ENCODE results near the gene GATA1.

GATA1 gene

GRCh38 chrX:48831136-48831908, 44.9 kb downstream of the GATA1 start:
- TF ChIP-seq CTCF (IDR thresholded peaks at IDR 0.05; ENCODE audit: low read length) (no peak), EZH2 (IDR thresholded peaks at IDR 0.05; ENCODE audit: borderline replicate concordance, low read length) (no peak)
- Histone ChIP-seq H3K4me3 (ENCODE audit: low read depth, low read length, poor library complexity, severe bottlenecking) (no peak overlapping the region), H3F3A (ENCODE audit: insufficient read depth, low read length) (no peaks in the 10 kb centered on the region), H3K36me3 (ENCODE audit: insufficient read depth, low read length) (no peaks in the 10 kb centered on the region), H4K20me1 (ENCODE audit: insufficient read depth, low read length) (no peaks in the 10 kb centered on the region), H3K9me2 (ENCODE audit: low read depth, low read length) (no peaks in the 10 kb centered on the region), H3K27ac (ENCODE audit: low read depth, low read length, poor library complexity, severe bottlenecking) (no peak overlapping the region), H3K9me3 (ENCODE audit: low read length) (no peaks in the 10 kb centered on the region), H3K79me2 (ENCODE audit: insufficient read depth, low read length) (no peaks in the 10 kb centered on the region), H3K4me1 (ENCODE audit: insufficient read depth, low read length, severe bottlenecking) (peaks cover 17% of the 10 kb centered on the region), H2AFZ (ENCODE audit: low read length) (no peak overlapping the region), H3K4me2 (ENCODE audit: low read length) (no peak overlapping the region), H3K9ac (ENCODE audit: low read length) (no peak overlapping the region), H3K27me3 (ENCODE audit: insufficient read depth, low read length) (no peaks in the 10 kb centered on the region)

- TF ChIP-seq CTCF (IDR thresholded peaks at IDR 0.05; ENCODE audit: low read length) = no peak
- no peak for TF ChIP-seq EZH2 (IDR thresholded peaks at IDR 0.05; ENCODE audit: borderline replicate concordance, low read length)
- Histone ChIP-seq H3K4me2 (ENCODE audit: low read length) (no peak overlapping the region), H3K9me2 (ENCODE audit: low read depth, low read length) (no peaks in the 10 kb centered on the region), H4K20me1 (ENCODE audit: insufficient read depth, low read length) (no peaks in the 10 kb centered on the region), H3K36me3 (ENCODE audit: insufficient read depth, low read length) (no peaks in the 10 kb centered on the region), H3K79me2 (ENCODE audit: insufficient read depth, low read length) (no peaks in the 10 kb centered on the region), H3K4me3 (ENCODE audit: low read depth, low read length, poor library complexity, severe bottlenecking) (no peak overlapping the region), H3K9me3 (ENCODE audit: low read length) (no peaks in the 10 kb centered on the region), H3F3A (ENCODE audit: insufficient read depth, low read length) (no peaks in the 10 kb centered on the region), H3K4me1 (ENCODE audit: insufficient read depth, low read length, severe bottlenecking) (peaks cover 17% of the 10 kb centered on the region), H3K27ac (ENCODE audit: low read depth, low read length, poor library complexity, severe bottlenecking) (no peak overlapping the region), H3K27me3 (ENCODE audit: insufficient read depth, low read length) (no peaks in the 10 kb centered on the region), H2AFZ (ENCODE audit: low read length) (no peak overlapping the region), H3K9ac (ENCODE audit: low read length) (no peak overlapping the region)
Measured at GRCh38 chrX:48831909-48832291, 45.5 kb downstream of the GATA1 start.

- peak overlapping the region; percentile 64; the same call in 1 of the 2 replicates for H3K4me2 ChIP-seq (ENCODE audit: low read length)
- TF ChIP-seq EZH2 (IDR thresholded peaks at IDR 0.05; ENCODE audit: borderline replicate concordance, low read length) = no peak
- TF ChIP-seq CTCF (IDR thresholded peaks at IDR 0.05; ENCODE audit: low read length) = no peak
- no peaks in the 10 kb centered on the region for H3K9me2 ChIP-seq (ENCODE audit: low read depth, low read length)
- no peak overlapping the region for H3K9ac ChIP-seq (ENCODE audit: low read length)
- H3F3A ChIP-seq (ENCODE audit: insufficient read depth, low read length) = no peaks in the 10 kb centered on the region
- H3K27me3 ChIP-seq (ENCODE audit: insufficient read depth, low read length) = no peaks in the 10 kb centered on the region
- no peak overlapping the region for H2AFZ ChIP-seq (ENCODE audit: low read length)
- H3K4me3 ChIP-seq (ENCODE audit: low read depth, low read length, poor library complexity, severe bottlenecking) = peak overlapping the region; percentile 76
- peaks cover 17% of the 10 kb centered on the region for H3K4me1 ChIP-seq (ENCODE audit: insufficient read depth, low read length, severe bottlenecking)
- no peak overlapping the region for H3K27ac ChIP-seq (ENCODE audit: low read depth, low read length, poor library complexity, severe bottlenecking)
- no peaks in the 10 kb centered on the region for H3K9me3 ChIP-seq (ENCODE audit: low read length)
- no peaks in the 10 kb centered on the region for H4K20me1 ChIP-seq (ENCODE audit: insufficient read depth, low read length)
- no peaks in the 10 kb centered on the region for H3K36me3 ChIP-seq (ENCODE audit: insufficient read depth, low read length)
- H3K79me2 ChIP-seq (ENCODE audit: insufficient read depth, low read length) = no peaks in the 10 kb centered on the region
Measured at GRCh38 chrX:48833542-48834138, 47.2 kb downstream of the GATA1 start.
